A172 (cell line): Measurements from ENCODE around the gene NR5A1. TPM values are rescaled to one million over a fixed set of nuclear protein-coding genes. Genes with fewer than 3 reads are reported as not detected.

Source experiments
- DNase-seq: peaks from one replicate; pipeline ENCODE4 v3.0.0-alpha.2; 2015; ENCODE audit warnings: low spot score
- total RNA-seq: library from RNA; depleted of rRNA; stranded (reverse); fragments of >200 nt; shearing (Covaris generic); gene quantifications from 2 replicates; pipeline ENCODE4 v1.2.3, GENCODE V29; 2014

NR5A1 gene
- total RNA-seq, 1 experiment from 2014 or later, result not detected

DNA sequence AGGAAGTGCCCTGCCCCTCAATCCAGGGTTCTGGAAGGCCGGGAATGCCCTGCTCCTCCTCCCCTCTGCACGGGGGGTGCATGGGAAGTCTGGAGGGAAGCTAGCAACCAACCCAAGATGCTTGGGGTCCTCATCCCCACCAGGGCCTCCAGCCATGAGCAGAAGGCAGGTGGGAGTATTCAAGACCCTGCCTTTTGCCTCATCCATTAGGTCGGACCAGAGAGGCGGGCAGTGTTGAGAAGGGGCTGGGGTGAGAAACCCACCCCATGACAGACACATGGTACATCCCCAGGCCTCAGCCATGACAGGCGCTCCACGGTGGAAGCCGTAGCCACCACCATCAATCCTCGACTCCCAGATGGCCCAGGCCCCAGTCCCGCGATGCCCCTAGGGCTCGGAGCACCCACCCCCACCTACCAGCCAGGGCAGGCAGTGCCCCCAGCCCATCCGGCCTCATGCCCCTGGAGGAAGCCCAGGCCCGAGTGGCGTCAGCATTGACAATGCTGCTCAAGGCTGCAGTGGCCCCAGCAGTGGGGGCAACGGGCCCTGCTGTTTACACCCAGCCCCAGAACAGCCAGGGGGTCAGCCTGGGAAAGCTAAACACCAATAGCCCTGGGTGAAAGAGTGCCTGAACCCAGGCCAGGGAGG lies 8.6 kb downstream of the NR5A1 start:
- no peak for DNase-seq

DNA sequence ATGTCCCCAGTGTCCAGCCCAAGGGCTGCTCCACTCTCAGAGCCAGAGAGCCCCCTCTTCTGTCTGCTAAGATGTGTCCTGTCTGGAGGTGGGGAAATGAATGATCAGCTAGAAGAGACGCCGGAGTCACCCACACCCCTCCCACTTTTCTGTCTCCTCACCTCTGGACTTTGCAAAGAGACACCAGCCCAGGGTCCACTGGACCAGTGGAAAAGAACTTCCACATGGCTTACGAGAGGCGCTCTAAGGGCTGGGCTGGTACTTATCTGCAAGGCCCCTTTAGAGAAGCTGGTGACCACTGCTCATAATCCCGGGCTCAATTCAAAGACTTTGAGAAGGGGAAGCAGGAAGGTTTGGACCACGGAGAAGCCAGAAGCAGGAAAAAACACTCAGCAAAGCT lies 9.2 kb downstream of the NR5A1 start:
- DNase-seq, result no peak

DNA sequence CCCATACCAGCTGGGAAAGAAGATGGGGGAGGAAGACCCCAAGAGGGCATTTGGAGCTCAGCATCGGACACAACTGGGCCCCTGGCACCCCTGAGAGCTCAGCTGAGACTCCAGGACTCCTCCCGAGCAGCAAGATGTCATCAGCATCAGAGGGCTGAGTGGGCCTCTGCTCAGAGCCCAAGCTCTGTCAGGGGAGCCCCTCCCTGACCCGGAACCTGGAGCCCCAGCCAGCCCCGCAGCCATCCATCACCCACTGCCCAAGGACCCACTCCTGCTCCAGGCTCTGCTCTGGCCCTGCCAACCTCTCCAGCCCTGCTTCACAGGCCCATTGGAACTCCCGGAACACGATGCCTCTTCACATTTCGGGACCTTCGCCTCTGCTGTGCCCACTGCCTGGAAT lies 9.8 kb downstream of the NR5A1 start:
- no peak for DNase-seq

DNA sequence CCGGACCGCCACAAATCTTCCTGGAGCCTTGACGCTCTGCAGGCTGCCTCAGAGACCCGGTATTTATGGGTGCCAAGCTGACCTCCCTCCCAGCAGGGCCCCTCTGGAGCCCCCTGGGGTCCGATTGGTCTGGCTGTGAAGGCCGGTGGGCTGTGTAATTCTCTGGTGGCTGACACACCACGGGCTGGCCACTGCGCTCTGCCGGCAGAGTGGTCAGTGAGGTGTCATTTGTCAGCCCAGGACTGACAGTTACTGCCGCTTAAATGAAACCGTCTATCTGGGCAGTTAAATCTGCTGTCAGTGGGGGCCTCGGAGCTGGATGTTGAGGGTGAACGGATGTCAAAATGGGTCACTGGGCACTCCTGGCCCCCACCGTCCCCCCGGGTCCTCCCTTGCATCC lies 10.7 kb downstream of the NR5A1 start:
- no peak for DNase-seq

DNA sequence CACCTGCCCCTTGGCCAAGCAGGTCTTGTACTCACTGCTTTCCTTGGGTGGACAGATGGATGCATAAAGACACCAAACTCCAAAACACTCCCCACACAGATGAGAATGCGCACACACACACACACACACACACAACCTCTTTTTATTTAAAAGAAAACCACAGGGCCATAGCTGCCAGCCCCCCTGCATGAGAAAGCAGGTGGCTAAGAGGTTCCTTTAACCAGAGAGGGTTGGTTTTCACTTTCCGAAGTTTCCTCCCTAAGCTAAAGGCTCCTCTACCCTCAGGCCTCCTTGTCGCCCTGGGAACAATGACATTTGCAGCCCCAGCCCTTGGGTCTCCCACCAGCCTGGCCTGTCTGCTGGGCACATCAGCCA lies 11.1 kb downstream of the NR5A1 start:
- no peak for DNase-seq

DNA sequence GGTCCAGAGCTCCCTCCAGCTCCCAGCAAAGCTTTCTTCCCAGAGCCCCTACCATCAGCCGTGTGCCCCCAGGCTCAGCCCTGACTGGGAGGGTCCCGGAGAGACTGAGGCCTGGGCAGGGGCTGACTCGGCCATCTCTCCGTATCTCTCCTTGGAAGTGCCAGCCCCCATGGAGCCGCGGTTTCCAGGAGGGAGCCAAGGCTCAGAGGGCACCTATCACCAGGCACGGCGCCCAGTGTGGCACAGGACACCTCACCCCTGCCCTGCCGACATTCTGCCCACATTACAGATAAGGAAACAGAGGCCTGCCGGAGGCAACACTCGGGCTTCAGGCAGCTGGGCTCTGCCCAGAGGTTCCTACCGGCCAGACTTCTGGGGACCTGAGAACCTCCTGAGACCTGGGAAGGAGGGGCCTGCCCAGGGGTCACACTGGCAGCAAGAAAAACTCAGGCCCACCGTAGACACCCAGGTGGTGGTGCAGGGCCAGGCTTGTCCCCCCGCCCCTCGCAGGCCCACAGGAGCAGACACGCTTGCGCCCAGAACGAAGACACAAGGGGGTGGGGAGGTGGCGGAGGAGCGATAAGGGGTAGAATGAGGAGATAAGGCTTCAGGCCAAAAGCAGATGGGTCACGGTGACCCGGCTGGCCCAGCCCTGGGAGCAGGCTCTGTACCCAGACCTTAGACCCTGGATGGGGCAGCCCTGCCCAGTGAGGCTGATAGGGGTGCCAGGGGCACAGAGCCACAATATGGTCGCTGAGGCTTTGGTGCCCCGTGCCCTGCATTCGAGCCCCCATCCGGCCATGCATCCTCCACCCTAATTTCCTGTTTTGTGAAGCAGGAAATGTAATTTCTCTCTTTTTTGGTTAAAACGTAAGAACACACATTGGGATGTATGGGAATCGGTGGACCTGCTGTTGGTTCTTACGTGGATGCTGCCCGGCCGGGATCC lies 11.8 kb downstream of the NR5A1 start:
- DNase-seq, result no peak

DNA sequence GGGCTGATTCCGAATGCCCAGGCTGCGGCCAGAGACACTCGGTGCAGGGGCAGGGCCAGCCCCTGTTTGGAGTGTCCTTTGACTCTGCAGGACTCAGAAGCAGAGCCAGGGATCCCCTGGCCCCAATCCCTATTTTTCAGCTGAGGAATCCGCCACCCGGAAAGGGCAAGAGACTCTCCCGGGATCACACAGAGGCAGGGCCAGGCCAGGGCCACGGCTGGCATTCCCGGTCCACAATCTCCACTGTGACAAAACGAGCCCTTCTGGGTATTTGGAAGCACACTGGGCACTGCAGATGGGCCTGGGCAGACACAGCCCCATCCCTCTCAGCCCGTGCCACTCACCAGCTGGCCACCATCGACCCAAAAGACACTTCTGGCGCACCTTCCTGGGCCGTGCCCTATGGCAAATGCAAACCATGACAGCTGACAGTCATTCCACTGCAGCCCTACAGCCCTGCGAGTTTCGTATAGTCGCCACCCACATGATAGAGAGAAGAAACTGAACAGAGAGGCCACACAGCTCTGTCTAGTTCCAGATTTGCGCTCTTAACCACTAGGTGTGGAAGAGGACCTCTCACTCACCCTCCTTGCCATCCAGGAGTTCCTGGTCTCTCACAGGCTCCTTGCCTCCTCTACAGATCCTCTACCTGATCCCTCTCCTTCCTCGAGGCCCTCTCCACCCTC lies 13.3 kb downstream of the NR5A1 start:
- DNase-seq, result no peak

DNA sequence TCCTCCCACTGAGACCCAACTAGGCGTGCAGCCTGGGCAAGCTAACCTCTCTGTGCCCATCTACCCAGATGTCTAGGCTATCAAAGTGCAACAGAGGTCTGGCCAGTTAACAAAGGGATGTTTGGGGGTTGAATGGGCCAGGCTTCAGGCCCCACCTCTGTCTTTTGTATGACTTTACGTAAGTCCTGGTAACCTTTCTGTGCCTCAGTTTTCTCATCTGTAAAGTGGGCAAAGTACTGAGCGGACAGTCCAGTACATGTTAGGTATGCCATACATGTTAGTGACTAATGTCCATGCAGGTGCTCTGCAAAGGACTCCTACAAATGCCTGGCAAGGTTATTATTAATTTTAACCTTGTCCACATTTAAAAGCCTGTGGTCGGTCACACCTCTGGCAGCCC lies 14.0 kb downstream of the NR5A1 start:
- DNase-seq, result no peak

DNA sequence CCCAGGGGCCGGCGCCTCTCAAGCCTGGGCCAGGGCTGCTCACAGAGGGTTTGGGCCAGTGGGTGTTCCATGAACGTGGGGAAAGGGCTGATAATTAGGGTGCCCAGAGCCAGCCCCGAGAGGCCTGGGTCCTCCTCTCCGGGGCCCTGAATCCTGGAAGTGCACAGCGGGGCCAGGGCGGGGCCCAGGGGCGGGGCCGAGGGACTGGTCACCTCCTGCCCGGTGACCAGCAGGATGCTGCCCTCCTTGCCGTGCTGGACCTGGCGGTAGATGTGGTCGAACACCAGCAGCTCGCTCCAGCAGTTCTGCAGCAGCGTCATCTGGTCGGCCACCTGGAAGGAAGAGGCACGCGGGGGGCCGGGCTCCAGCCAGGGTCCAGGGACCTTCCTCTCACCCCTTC lies 14.4 kb downstream of the NR5A1 start:
- DNase-seq, result no peak

DNA sequence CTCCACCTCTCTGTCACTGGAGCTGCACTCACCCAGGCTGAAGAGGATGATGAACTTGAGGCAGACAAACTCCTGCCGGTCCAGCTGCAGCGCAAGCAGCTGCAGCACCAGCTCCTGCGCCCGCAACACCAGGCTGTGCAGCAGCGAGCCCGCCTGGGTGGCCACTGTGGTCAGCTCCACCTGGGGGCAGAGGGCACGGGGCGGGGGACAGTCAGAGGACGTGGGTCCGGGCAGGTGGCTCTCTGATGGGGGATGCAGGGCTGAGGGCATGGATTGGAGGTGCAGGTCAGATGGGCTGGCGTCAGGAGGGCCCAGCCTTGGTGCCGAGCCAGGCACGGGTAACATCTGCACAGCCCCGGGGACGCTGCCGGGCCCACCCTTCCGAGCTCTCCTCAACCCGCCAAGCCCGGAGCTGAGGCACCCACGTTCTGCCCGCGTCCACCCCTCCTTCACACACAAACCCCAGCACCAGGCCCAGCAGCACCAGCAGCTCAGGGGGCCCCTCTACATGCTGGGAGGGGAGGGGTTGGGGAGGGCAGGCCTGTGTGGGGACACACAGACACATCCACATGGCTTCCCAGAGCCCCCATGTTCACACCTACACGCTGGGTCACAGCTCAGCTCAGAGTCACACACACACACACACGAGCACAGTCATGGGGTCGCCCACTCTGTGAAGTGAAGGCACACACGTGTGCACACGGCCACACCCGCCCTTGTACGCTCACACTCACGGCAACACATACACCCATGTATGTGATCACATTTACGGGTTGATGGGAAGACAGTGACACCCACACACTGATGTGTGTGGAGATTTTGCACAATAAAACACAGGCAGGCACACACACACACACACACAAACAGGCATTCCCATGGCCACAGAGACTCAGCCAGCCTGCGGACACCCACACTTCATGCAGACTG lies 15.9 kb downstream of the NR5A1 start:
- DNase-seq, result no peak

DNA sequence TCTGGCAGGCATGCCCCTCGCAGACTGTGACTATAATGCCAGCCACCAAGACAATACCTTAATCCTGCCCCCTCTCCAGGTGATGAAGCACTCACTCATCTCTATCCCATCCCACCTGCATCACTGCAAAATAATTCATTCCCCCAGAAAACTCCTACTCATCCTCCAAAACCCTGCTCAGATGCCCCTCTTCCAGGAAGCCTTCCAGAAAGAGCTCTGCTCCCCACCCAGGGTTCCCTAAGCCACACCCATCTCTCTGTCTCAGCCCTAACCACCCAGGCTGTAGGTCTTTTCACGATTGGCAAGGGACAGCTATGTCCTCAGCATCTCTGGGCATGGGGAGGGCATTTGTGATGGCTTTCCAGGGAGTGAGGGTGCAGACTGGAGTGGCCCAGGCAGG lies 17.2 kb downstream of the NR5A1 start:
- DNase-seq, result no peak

DNA sequence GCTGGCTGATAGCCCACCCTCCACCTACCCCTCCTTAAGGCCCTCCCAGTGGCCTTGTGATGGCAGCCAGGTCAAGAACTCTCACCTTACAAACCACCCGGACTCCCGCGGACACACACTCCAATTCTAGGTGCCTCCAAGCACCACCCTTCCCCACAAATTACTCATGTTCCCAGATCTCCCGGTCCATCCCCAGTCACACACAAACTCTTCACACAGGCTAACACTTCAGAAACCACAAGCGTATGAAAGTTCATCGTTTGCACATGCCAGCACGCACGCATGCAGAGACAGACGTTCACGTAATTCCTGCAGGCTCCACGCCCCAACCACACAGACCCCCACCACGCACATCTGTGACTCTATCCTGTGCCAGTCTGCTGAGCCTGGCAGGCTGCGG lies 18.0 kb downstream of the NR5A1 start:
- no peak for DNase-seq

DNA sequence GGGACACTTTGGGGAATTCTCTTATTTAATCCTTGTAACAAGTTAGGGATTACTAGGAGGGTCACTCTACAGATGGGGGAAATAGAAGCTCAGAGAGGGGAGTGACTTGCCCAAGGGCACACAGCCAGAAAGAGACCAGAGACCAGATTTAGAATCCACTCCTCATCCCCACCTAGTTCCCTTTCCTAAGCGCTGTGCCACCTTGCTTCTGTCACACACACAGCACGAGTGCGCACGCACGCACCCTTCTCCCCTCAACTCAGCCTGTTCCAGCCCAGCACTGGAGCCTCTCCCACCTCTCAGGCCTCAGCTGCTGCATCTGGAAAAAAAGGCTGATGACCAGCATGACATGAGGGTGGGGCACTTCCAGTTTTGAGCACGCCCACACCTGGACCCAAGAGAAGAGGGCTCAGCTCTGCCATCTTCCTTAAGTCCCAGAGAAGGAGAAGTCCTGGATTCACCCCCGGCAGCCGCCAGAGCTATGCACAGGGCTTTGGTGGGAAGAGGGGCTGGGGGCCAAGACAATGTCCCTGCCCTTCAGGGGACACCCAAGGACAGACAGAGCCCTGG lies 18.5 kb downstream of the NR5A1 start:
- no peak for DNase-seq

DNA sequence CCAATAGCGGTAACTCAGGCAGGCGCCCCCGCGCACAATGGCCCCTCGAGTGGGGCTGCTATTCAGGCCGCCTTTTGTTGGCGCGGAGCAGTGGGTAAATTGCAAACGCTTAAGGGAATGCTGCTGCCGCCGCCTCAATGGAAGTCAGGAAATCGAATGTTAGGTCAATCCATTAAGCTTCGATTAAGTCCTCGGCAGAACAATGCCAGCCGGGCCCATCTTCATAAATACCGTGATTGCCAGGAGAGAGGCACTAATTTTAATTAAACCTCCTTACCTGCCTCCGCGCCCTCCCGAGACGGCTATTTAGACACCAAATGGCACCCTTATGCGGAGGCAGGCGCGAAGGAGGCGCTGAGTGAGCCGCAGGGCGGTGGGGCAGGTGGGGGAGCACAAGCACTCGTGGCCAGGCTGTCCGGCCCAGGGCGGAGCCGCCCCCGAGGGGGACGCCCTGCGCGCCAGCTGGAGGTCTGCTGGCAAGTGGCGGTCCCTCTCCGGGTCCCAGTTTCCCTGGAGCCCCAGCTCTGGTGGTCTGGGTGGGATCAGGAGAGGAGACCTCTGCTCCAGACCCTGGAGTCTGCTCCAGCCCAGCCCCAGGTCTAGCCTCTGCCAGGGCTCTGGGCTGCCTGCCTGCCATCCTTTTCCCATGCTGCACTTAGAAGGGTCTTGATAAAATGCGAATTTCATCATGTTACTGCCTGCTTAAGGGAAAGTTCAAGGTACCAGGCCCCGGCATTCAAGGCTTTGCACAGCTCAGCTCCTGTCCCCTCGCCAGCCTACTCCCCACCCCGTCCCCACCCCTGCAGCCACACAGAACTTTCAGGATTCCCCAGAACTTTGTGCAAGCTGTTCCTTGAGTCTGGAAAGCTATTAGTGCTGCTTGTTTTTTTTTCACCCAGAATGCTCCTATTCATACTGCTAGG lies 19.7 kb downstream of the NR5A1 start:
- DNase-seq, result no peak

DNA sequence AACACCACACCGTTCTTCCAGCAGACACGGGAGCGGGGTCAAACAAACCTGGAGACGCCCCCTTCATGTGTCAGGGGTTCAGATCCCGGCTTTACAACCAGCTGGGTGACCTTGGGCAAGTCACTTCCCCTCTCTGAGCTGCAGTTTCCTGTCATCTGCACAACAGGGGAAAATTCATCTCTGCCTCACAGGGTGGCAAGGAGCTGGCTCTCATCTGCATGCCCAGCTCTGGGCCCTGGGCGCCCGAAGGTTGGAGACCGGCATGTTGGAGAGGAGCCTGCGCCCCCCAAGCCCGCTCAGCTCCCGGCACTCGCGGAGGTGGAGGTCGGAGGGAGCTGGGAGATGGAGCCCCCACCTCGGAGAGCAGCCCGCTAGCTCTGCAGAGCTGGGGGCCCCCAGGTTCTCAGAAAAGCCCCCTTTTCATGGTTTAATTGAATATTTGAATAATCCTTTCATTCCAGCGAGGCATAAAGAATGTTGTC lies 20.4 kb downstream of the NR5A1 start:
- no peak for DNase-seq

DNA sequence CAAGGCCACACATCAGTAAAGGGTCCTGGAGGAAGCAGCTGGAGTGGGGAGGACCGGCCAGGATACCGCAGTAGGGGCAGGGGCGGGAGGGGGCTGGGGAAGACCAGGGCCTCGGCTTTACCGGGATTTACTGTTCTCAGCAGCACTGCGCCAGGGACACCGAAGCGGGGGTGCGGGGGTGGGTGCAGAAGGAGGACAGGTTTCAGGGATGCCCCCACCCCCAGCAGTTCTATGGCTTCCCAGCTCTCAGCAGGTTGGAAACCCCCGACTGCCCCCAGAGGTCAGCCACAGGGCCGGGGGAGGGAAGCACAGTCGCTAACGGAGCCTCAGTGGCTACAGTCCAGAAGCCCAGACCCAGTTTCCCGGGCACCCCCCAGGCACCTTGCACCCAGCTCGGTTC lies 21.3 kb downstream of the NR5A1 start:
- no peak for DNase-seq

DNA sequence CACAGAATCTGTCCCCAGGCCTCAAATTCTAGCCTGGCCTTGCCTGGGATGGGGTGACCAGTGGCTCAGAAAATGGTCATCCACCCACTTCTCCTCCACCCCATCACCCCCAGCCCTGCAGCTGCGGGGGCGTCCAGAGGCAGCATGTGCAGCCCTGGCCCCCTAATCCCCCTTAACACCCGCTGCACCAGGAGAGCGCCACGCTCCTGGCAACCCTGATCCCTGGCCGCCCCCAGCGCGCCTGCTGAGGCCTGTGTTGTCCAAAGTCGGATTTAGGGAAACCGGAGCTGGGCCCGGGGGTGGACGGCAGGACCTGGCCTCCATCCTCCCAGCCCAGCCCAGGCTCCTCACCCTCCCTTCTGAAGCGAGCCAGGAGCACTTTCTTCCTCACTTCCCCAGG lies 22.0 kb downstream of the NR5A1 start:
- DNase-seq, result no peak

DNA sequence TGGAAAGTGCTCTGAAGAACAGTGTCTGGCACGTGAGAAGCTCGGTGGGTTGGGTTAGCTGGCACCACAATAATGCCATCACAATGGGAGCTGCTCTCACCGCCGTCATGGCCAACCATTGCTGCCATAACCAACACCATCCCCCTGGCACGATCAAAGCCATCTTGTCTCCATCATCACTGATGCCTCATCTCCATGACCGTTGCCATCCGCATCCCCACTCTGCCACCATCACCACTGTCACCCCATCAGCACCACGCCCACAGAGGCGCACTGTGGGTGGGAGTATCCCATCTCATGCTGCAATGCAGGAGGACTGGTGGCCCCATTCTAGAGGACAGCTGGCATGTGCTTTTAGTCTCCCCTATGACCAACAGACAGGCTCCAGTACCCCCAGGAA lies 23.7 kb downstream of the NR5A1 start:
- no peak for DNase-seq

DNA sequence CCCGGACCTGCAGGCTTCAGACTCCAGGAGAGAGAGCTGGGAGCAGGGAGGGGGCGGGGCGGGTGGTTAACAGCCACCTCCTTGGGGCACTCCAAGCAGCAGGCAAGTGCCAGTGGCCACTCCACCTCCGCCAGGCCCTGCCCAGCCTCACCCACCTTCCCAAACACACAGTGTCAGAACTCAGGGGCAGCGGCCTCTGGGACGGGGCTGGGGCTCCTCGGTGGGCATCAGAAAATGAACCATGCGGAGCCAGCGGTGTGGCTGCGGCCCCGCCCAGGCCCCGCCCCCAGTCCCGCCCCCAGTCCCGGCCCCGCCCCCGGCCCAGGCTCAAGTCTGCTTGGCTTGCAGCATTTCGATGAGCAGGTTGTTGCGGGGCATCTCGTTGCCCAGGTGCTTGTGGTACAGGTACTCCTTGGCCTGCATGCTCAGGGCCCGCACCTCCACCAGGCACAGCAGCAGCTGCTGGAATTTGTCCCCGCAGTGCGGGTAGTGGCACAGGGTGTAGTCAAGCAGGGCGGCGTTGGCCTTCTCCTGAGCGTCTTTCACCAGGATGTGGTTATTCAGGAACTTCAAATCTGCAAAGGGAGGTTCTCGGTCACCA lies 24.7 kb downstream of the NR5A1 start:
- no peak for DNase-seq

DNA sequence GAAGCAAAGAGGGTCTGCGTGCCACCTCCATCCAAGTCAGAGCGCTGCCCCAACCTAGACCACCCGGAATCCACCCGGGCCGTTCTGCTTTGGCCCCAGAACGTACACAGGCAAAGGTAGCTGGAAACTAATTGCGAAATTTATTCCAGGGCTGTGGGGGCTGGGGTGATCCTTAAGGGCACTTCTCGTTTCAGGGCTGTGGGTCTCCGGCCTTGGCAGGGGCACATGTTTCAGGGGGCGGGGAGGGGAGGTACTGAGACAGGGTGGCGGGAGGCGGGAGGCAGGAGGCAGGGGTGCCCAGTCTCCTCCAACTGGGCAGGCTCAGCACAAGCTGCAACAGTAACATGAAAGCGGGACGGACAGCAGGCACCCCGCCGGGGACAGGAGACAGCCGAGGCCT lies 26.1 kb downstream of the NR5A1 start:
- DNase-seq, result no peak
